ENCODE measurements around the gene SLC5A1. TPM values are rescaled to one million over a fixed set of nuclear protein-coding genes. Genes with fewer than 3 reads are reported as not detected.

Gene SLC5A1
- total and polyA plus RNA-seq, 2 of the 13 experiments (the other 11 are each of a cell fraction or from before 2014, with no cell fraction given) = not detected

GRCh38 chr22:32024796-32025195 lies 18.3 kb upstream of the SLC5A1 start:
- Histone ChIP-seq H3K4me3 (replicated peaks in 1 of 3; ENCODE audit: insufficient read depth in 1 of 3, low read depth in 2 of 3, low read length in 3 of 3) (no peak overlapping the region), H3K27me3 (ENCODE audit: control insufficient read depth in 1 of 2, insufficient read depth in 2 of 2, low read length in 2 of 2) (peaks cover 0 to 5% of the 10 kb centered on the region in 2 experiments; a peak in 1 of 5 replicates), H3K79me2 (ENCODE audit: insufficient read depth, low read length) (no peaks in the 10 kb centered on the region), H3K9me3 (ENCODE audit: low read length) (no peaks in the 10 kb centered on the region), H3K27ac (ENCODE audit: extremely low read length, insufficient read depth, low read length) (no peak overlapping the region), H3K4me2 (ENCODE audit: low read depth, low read length) (no peak overlapping the region), H3K9ac (ENCODE audit: insufficient read depth, low read depth, low read length) (no peak overlapping the region), H3K4me1 (ENCODE audit: insufficient read depth, low read length) (no peaks in the 10 kb centered on the region), H3K36me3 (replicated peaks in 1 of 2; ENCODE audit: control insufficient read depth in 1 of 2, insufficient read depth in 2 of 2, low read length in 2 of 2) (no peaks in the 10 kb centered on the region), H4K20me1 (ENCODE audit: insufficient read depth, low read length) (no peaks in the 10 kb centered on the region), H2AFZ (ENCODE audit: low read length) (no peak overlapping the region)
- ChIA-PET POLR2A (no interaction called here), CTCF (ENCODE audit: low intra/inter-chr PET ratio, low total read pairs) (no interaction called here)
- BruUV-seq (replicated peaks) = no TSS peak
- DNase-seq (ENCODE audit: low spot score) (no peak), ATAC-seq (no peak), FAIRE-seq (no peak)
- 8% methylated on average over 1 of the region's 1 CpG for whole genome bisulfite sequencing (ENCODE audit: low lambda C conversion rate)
- in situ Hi-C loops (cut with HindIII; ENCODE audit: extremely low pct_ligation_motif_present, low pct_unique_long_range_greater_than_20kb) (no loop called here), intact Hi-C loops (cut with micrococcal nuclease; ENCODE audit: unreplicated experiment) (no loop called here)
- TF ChIP-seq, protein P1, sequence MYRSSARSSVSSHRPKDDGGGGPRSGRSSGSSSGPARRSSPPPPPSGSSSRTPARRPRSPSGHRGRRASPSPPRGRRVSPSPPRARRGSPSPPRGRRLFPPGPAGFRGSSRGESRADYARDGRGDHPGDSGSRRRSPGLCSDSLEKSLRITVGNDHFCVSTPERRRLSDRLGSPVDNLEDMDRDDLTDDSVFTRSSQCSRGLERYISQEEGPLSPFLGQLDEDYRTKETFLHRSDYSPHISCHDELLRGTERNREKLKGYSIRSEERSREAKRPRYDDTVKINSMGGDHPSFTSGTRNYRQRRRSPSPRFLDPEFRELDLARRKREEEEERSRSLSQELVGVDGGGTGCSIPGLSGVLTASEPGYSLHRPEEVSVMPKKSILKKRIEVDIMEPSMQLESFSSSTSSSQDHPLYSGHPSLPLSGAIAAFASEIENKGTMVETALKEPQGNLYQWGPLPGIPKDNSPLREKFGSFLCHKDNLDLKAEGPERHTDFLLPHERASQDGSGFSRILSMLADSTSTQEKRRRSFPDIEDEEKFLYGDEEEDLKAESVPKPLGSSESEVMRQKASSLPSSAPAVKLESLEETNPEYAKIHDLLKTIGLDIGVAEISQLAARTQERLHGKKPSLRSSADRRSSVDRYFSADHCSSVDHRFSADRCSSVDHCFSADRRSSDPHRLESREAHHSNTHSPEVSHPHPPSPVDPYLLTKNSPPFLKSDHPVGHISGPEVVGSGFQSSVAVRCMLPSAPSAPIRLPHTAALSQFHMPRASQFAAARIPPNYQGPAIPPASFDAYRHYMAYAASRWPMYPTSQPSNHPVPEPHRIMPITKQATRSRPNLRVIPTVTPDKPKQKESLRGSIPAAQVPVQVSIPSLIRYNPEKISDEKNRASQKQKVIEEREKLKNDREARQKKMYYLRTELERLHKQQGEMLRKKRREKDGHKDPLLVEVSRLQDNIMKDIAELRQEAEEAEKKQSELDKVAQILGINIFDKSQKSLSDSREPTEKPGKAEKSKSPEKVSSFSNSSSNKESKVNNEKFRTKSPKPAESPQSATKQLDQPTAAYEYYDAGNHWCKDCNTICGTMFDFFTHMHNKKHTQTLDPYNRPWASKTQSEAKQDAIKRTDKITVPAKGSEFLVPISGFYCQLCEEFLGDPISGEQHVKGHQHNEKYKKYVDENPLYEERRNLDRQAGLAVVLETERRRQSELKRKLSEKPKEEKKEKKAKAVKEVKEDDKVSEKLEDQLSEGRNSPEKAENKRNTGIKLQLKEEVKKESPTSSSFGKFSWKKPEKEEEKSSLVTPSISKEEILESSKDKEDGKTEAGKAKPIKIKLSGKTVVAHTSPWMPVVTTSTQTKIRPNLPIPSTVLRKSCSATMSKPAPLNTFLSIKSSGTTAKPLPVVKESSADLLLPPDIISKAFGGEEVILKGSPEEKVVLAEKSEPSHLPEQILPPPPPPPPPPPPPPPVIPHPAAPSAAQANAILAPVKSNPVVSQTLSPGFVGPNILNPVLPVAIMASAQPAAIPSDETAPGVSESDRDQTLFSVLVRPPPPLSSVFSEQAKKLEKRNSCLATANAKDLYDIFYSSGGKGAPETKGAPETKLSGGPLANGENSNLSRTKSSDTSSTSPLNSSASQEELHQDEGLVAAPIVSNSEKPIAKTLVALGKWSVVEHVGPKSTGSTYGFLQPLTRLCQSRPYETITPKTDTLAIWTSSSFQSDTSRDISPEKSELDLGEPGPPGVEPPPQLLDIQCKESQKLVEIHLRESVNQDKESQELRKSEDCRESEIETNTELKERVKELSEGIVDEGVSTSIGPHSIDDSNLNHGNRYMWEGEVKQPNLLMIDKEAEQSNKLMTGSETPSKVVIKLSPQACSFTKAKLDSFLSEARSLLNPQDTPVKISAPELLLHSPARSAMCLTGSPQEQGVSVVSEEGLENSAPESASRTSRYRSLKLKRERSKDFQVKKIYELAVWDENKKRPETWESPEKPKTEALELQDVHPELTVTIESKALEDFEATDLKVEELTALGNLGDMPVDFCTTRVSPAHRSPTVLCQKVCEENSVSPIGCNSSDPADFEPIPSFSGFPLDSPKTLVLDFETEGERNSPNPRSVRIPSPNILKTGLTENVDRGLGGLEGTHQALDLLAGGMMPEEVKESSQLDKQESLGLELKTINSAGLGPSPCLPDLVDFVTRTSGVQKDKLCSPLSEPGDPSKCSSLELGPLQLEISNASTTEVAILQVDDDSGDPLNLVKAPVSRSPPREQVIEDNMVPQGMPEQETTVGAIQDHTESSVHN (CRISPR knock-in tag; IDR thresholded peaks at IDR 0.05) = no peak
- TF ChIP-seq HDAC6 (IDR thresholded peaks at IDR 0.05; ENCODE audit: low read depth, low read length) (no peak), GABPB1 (CRISPR knock-in tag; IDR thresholded peaks at IDR 0.05) (no peak), ZNF333 (CRISPR knock-in tag; IDR thresholded peaks at IDR 0.05; ENCODE audit: borderline replicate concordance) (no peak), KAT8 (CRISPR knock-in tag; IDR thresholded peaks at IDR 0.05) (no peak), ZNF83 (CRISPR knock-in tag; IDR thresholded peaks at IDR 0.05; ENCODE audit: borderline replicate concordance) (no peak), MTF1 (CRISPR knock-in tag; IDR thresholded peaks at IDR 0.05) (no peak), ZNF337 (CRISPR knock-in tag; IDR thresholded peaks at IDR 0.05; ENCODE audit: borderline replicate concordance, low read depth) (no peak), PRDM15 (CRISPR knock-in tag; IDR thresholded peaks at IDR 0.05) (no peak), HMGA1 (CRISPR knock-in tag; conservative IDR thresholded peaks at IDR 0.05) (no peak), ETS1 (CRISPR knock-in tag; IDR thresholded peaks at IDR 0.05) (no peak), DNMT1 (CRISPR knock-in tag; IDR thresholded peaks at IDR 0.05) (no peak), PCBP1 (IDR thresholded peaks at IDR 0.05; ENCODE audit: borderline replicate concordance, low read depth, low read length) (no peak)

Data from HepG2 (cell line).